HG03025 (cell line): Measurements from ENCODE around the gene SSR4.
"Not testable (repeated sequence)": the region's sequence is repeated elsewhere in the genome, so short reads cannot be mapped to it uniquely, and the experiment has no call there.

ENCODE experiments used
- ATAC-seq: cut with Tn5 transposase; IDR thresholded peaks from one replicate; pipeline ENCODE4 v1.9.1; 2021; ENCODE audit warnings: mild to moderate bottlenecking, moderate library complexity; ENCODE audit not compliant: unreplicated experiment, low FRiP score

Gene SSR4

GRCh38 chrX:153794018-153794896 lies at the start of gene SSR4, which contains the start of gene IDH3G:
Gene SSR4 (plus strand): TSS chrX:153794668. CDS start chrX:153794688, 20 bp downstream.
Gene IDH3G (minus strand): TSS chrX:153794375. CDS start chrX:153794326, 49 bp downstream.
- ATAC-seq: peak; percentile 72

- not testable (repeated sequence) for ATAC-seq
These were observed 49.4 kb upstream of the SSR4 start for GRCh38 chrX:153745067-153745433.

GRCh38 chrX:153746359-153746758 lies 48.1 kb upstream of the SSR4 start:
- no peak for ATAC-seq

GRCh38 chrX:153746991-153747390 lies 47.5 kb upstream of the SSR4 start:
- ATAC-seq: not testable (repeated sequence)

- not testable (repeated sequence) for ATAC-seq
These were observed 45.5 kb upstream of the SSR4 start for GRCh38 chrX:153749017-153749416.

- ATAC-seq: no peak
These were observed 44.2 kb upstream of the SSR4 start for GRCh38 chrX:153750127-153750774.

GRCh38 chrX:153755136-153755535 lies 39.3 kb upstream of the SSR4 start:
- ATAC-seq: no peak

- no peak for ATAC-seq
These were observed 32.6 kb upstream of the SSR4 start for GRCh38 chrX:153761863-153762262.

- no peak for ATAC-seq
These were observed 31.8 kb upstream of the SSR4 start for GRCh38 chrX:153762626-153763173.

GRCh38 chrX:153763298-153763932 lies 31.1 kb upstream of the SSR4 start:
- ATAC-seq: no peak

- no peak for ATAC-seq
These were observed 30.3 kb upstream of the SSR4 start, which contains the start of gene PLXNB3 for GRCh38 chrX:153763989-153764755. Gene PLXNB3 (plus strand): TSS chrX:153764249. CDS start chrX:153765536, 1,287 bp downstream.

GRCh38 chrX:153764786-153765137 lies 29.7 kb upstream of the SSR4 start:
- ATAC-seq: no peak

- no peak for ATAC-seq
These were observed 29.1 kb upstream of the SSR4 start for GRCh38 chrX:153765138-153766079.

- no peak for ATAC-seq
These were observed 28.2 kb upstream of the SSR4 start for GRCh38 chrX:153766098-153766817.

GRCh38 chrX:153766871-153767673 lies 27.4 kb upstream of the SSR4 start:
- no peak for ATAC-seq

- ATAC-seq: no peak
These were observed 26.8 kb upstream of the SSR4 start for GRCh38 chrX:153767674-153768055.

- ATAC-seq: no peak
These were observed 25.9 kb upstream of the SSR4 start for GRCh38 chrX:153768311-153769157.
